Adrenal gland (tissue), 12 donors: ENCODE results near the gene NME1. TPM values are rescaled to one million over a fixed set of nuclear protein-coding genes. Genes with fewer than 3 reads are reported as not detected.

Experiments used
- DNase-seq, 7 donors: peaks; one replicate each; pipeline ENCODE4 v3.0.0-alpha.2; 2019 to 2020
- H3K27ac ChIP-seq, 5 donors: fragments of 200-600 bp; sonication (generic) in 4 of 5; 1 replicate in 3 of 5; 2 replicates in 2 of 5; pipeline versions ENCODE4 v1.5.1 to v1.8.0; 2016 to 2020; ENCODE audit warnings: mild to moderate bottlenecking in 1 of 5
- H3K27me3 ChIP-seq: fragments of 200-600 bp; 2 replicates; pipeline ENCODE4 v1.8.0; 2021
- H3K36me3 ChIP-seq, 2 donors: fragments of 200-600 bp; replicated peaks in 1 of 2; 1 replicate in 1 of 2; 2 replicates in 1 of 2; pipeline versions ENCODE4 v1.5.1 to v1.8.0; 2018 to 2022
- H3K4me1 ChIP-seq, 2 donors: fragments of 200-600 bp; replicated peaks in 1 of 2; 1 replicate in 1 of 2; 2 replicates in 1 of 2; pipeline versions ENCODE4 v1.5.1 to v1.8.0; 2018 to 2021
- H3K4me3 ChIP-seq, 4 donors: fragments of 200-600 bp; sonication (generic) in 3 of 4; one replicate each; pipeline ENCODE4 v1.5.1; 2016 to 2018
- H3K9me3 ChIP-seq, 3 donors: fragments of 200-600 bp; sonication (generic) in 1 of 3; replicated peaks in 1 of 3; 1 replicate in 2 of 3; 2 replicates in 1 of 3; pipeline versions ENCODE4 v1.5.1 to v1.8.0; 2016 to 2021
- POLR2A ChIP-seq, 2 donors: fragments of 450-650 bp; IDR thresholded peaks; one replicate each; pipeline ENCODE4 v1.6.1; 2017; ENCODE audit warnings: antibody characterized with exemption in 2 of 2, mild to moderate bottlenecking in 2 of 2, moderate library complexity in 1 of 2
- WGBS, 4 donors: extraction: QIAGEN DNeasy Blood & Tissue Kit in 2 of 4; methylation state at CpG; one replicate each; pipeline versions ENCODE4 v1.1.5 to v1.1.7; 2013 to 2017; 5-methylcytosine and 5-hydroxymethylcytosine counted together
- intact Hi-C, 2 donors: fragments of 100-400 bp; cut with DNase I; formaldehyde crosslinking; loops; one replicate each; pipeline versions ENCODE4 v1.14.1 to v1.15.0; 2022 to 2023
- polyA plus RNA-seq, 3 donors: library from polyadenylated mRNA; stranded (reverse); fragments of 200-250 nt in 2 of 3; fragments of 350-450 nt in 1 of 3; fragmentation: Illumina TruSeq in 1 of 3; extraction: RNeasy Lipid Tissue Mini Kit (QIAGEN cat#74804) in 1 of 3; gene quantifications; one replicate each; pipeline ENCODE4 v1.2.3, GENCODE V29; 2013 to 2014
- total RNA-seq, 9 donors: library from RNA; depleted of rRNA in 4 of 9; stranded (reverse); fragments of >200 nt in 4 of 9; fragments of 120-200 nt in 1 of 9; fragmentation: NEBNext Ultra II Directional in 1 of 9; extraction: Animal tissue kit (Norgen Biotek cat#: 25700) in 1 of 9; gene quantifications; one replicate each; pipeline versions ENCODE4 v1.1.0 to v1.2.4, GENCODE V29; 2013 to 2023
- TF ChIP-seq, protein P1 (sequence below), 6 experiments: fragments of 450-650 bp in 4 of 6; fragments of 200-600 bp in 2 of 6; sonication (generic) in 1 of 6; IDR thresholded peaks; 1 replicate in 5 of 6; 2 replicates in 1 of 6; pipeline versions ENCODE4 v1.5.1 to v1.8.0; 2016 to 2021; ENCODE audit warnings: antibody characterized with exemption in 6 of 6, mild to moderate bottlenecking in 2 of 6, moderate library complexity in 1 of 6
- donor health status: healthy with polysubstance abuse.
- donor health status: Bipolar disorder and iron deficiency.
- donor health status: DM: yes; HTN: yes; CAD: no.
- donor health status: DM: no; HTN: no; CAD: no.
- donor health status: DM: no; HTN: no; CAD: no.
- donor health status: DM: yes; HTN: yes; CAD: no.

NME1 gene
- total and polyA plus RNA-seq, 12 donors = 17.0 to 222 (median 78.8) TPM

DNA sequence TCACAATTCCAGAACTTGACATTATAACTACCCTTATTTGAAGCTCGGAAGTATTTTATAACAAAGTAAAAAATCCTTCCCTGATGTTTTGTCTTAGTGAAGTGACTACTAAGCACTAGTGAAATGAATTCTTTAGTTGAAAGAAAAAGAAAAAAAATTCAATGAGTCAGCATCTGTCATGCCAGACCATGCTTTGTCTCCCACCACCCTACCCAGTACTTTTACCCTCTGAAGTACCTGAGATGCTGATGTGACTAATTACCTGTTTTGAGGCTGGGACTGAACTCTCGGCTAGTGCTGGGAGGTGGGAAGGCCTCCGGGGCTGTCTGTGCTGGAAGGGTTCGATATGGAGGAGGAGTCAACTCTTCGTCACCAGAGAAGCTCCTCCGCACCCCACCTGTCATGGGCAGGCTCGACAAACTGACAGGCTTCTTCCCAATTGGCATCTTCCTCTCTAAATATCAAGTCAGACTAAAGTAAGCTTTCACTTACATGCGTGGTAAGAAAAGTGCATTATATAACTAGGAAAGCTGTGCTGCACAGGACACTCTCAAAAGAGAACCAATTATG, 32.5 kb downstream of the NME1 start:
- Histone ChIP-seq H3K4me3 (no peak overlapping the region), H3K4me1 (no peaks in the 10 kb centered on the region), H3K27ac (no peak overlapping the region), H3K27me3 (no peaks in the 10 kb centered on the region), H3K9me3 (no peaks in the 10 kb centered on the region), H3K36me3 (peaks cover 0 to 48% of the 10 kb centered on the region in 2 donors)
- WGBS, 4 donors = 88 to 96% (median 93%) methylated on average over 8 of the region's 8 CpGs
- TF ChIP-seq, protein P1, sequence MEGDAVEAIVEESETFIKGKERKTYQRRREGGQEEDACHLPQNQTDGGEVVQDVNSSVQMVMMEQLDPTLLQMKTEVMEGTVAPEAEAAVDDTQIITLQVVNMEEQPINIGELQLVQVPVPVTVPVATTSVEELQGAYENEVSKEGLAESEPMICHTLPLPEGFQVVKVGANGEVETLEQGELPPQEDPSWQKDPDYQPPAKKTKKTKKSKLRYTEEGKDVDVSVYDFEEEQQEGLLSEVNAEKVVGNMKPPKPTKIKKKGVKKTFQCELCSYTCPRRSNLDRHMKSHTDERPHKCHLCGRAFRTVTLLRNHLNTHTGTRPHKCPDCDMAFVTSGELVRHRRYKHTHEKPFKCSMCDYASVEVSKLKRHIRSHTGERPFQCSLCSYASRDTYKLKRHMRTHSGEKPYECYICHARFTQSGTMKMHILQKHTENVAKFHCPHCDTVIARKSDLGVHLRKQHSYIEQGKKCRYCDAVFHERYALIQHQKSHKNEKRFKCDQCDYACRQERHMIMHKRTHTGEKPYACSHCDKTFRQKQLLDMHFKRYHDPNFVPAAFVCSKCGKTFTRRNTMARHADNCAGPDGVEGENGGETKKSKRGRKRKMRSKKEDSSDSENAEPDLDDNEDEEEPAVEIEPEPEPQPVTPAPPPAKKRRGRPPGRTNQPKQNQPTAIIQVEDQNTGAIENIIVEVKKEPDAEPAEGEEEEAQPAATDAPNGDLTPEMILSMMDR (IDR thresholded peaks at IDR 0.05) = no peak
- no peak for DNase-seq
- intact Hi-C loops = no loop called here

DNA sequence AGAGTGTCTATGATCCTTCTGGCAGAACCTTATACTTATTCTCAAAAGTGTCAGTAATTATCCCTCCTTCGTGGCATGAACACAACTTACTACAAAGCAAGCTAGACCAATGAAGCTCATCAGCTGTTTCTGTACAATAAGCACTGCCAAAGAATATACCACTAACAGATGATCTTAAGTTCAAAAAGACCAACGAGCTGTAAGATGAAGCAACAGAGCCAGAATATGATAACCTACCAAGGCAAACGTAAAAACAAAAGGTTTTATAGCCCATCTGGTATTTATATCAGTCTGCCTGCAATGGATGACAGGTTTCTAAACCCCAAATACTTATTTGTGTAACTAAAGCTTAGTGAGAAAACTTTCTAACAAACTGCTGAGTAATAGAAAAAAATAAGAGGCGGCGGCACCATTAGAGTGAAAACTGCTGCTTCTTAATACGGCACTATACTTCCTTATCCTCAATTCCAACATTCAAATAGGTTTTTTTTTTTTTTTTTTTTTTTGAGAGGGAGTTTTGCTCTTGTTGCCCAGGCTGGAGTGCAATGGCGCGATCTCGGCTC, 35.0 kb downstream of the NME1 start:
- no peaks in the 10 kb centered on the region for H3K4me1 ChIP-seq
- H3K9me3 ChIP-seq = no peaks in the 10 kb centered on the region
- peaks cover 0 to 60% of the 10 kb centered on the region in 2 donors for H3K36me3 ChIP-seq
- no peaks in the 10 kb centered on the region for H3K27me3 ChIP-seq
- intact Hi-C loops = no loop called here
- TF ChIP-seq, protein P1 (IDR thresholded peaks at IDR 0.05) = no peak
- H3K27ac ChIP-seq = no peak overlapping the region
- no peak for DNase-seq
- 88 to 92% (median 91%) methylated on average over 9 of the region's 9 CpGs for WGBS, 4 donors
- H3K4me3 ChIP-seq = no peak overlapping the region

DNA sequence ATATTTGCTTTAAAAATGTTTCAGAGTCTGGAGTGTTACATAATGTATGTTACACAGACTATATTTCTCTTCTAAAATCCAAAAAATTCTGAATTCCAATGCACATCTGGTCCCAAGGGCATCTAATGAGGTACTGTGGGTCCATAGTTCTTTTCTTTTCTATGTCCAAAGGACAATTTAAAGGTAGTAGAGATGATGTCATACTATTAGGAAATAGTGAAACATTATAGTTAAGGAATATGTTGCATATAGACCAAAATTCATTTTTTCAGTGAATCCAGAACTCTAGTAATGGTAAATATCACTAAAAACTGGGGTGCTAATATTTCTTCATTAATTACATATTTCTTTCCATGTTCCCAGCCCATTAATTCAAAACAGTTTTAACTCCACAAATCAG, 35.8 kb downstream of the NME1 start:
- no peak for DNase-seq
- Histone ChIP-seq H3K4me3 (no peak overlapping the region), H3K27me3 (no peaks in the 10 kb centered on the region), H3K36me3 (peaks cover 0 to 59% of the 10 kb centered on the region in 2 donors), H3K4me1 (no peaks in the 10 kb centered on the region), H3K27ac (peak overlapping the region in 1 of 5 donors; percentile 7), H3K9me3 (no peaks in the 10 kb centered on the region)
- intact Hi-C loops = no loop called here
- no peak for TF ChIP-seq POLR2A (IDR thresholded peaks at IDR 0.05)
- TF ChIP-seq, protein P1 (IDR thresholded peaks at IDR 0.05) = no peak

DNA sequence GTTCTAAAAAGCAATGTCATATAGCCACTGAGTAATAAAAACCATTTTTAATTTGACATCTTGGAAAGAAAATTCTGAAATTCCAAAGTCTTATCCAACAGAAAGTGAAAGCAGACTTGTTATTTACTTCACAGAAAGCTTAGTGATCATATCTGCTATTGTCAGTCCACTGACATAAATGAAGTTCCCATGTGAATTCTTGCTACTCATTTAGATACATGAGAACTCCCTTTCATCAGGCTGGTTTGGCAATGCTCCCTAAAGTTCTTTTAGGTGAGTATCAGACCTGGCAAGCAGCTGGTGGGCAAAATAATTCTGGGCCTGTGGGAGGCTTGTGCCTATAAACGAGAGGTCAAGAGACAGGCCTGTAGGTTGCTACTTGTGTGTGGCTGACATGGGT, 36.3 kb downstream of the NME1 start:
- Histone ChIP-seq H3K36me3 (peaks cover 0 to 55% of the 10 kb centered on the region in 2 donors), H3K27ac (peak overlapping the region in 1 of 5 donors; percentile 7)

More for the DNA sequence above, 36.3 kb downstream of the NME1 start:
- H3K9me3 ChIP-seq = no peaks in the 10 kb centered on the region
- no peaks in the 10 kb centered on the region for H3K4me1 ChIP-seq
- no peak for DNase-seq
- intact Hi-C loops = no loop called here
- no peak overlapping the region for H3K4me3 ChIP-seq
- no peaks in the 10 kb centered on the region for H3K27me3 ChIP-seq
- WGBS, 4 donors = 75 to 88% (median 75%) methylated on average over 1 of the region's 1 CpG
- TF ChIP-seq POLR2A (IDR thresholded peaks at IDR 0.05) = no peak
- TF ChIP-seq, protein P1 (IDR thresholded peaks at IDR 0.05) = no peak
